HL-60 (cell line): Measurements from ENCODE around the gene PLCD4.

Source experiments
- DNase-seq, 2 experiments: peaks; one replicate each; pipeline ENCODE4 v3.0.0-alpha.2; 2010 to 2020; ENCODE audit warnings: low read depth in 1 of 2, low spot score in 1 of 2
- H3K27ac ChIP-seq: fragments of 250-450 bp; sonication (Bioruptor Pico); replicated peaks from 2 replicates; pipeline ENCODE4 v1.5.1; 2020; ENCODE audit warnings: mild to moderate bottlenecking, moderate library complexity
- H3K27me3 ChIP-seq: fragments of 250-450 bp; sonication (Bioruptor Pico); 2 replicates; pipeline ENCODE4 v1.5.1; 2021; ENCODE audit warnings: mild to moderate bottlenecking, moderate library complexity; ENCODE audit not compliant: insufficient read depth, poor library complexity, severe bottlenecking
- H3K4me3 ChIP-seq: replicated peaks from 2 replicates; pipeline ENCODE4 v1.5.1; 2011; ENCODE audit warnings: mild to moderate bottlenecking, control low read depth, low read length; ENCODE audit not compliant: insufficient read depth
- GABPA ChIP-seq: IDR thresholded peaks from 2 replicates; pipeline ENCODE4 v1.6.1; 2012; ENCODE audit warnings: low read depth
- POLR2AphosphoS5 ChIP-seq: IDR thresholded peaks from 2 replicates; pipeline ENCODE4 v1.6.1; 2012; ENCODE audit warnings: low read depth
- REST ChIP-seq: IDR thresholded peaks from 2 replicates; pipeline ENCODE4 v1.6.1; 2012; ENCODE audit warnings: low read depth; ENCODE audit not compliant: insufficient replicate concordance
- SPI1 ChIP-seq: IDR thresholded peaks from 2 replicates; pipeline ENCODE4 v1.6.1; 2012; ENCODE audit warnings: low read depth, mild to moderate bottlenecking, borderline replicate concordance
- TF ChIP-seq, protein P1 (sequence below): IDR thresholded peaks from one replicate; pipeline ENCODE4 v1.5.1; 2011; ENCODE audit warnings: low read length, control low read depth, inconsistent platforms; ENCODE audit not compliant: insufficient read depth

Gene PLCD4

GRCh38 chr2:218621007-218621406 lies 13.3 kb downstream of the PLCD4 start:
- TF ChIP-seq, protein P1, sequence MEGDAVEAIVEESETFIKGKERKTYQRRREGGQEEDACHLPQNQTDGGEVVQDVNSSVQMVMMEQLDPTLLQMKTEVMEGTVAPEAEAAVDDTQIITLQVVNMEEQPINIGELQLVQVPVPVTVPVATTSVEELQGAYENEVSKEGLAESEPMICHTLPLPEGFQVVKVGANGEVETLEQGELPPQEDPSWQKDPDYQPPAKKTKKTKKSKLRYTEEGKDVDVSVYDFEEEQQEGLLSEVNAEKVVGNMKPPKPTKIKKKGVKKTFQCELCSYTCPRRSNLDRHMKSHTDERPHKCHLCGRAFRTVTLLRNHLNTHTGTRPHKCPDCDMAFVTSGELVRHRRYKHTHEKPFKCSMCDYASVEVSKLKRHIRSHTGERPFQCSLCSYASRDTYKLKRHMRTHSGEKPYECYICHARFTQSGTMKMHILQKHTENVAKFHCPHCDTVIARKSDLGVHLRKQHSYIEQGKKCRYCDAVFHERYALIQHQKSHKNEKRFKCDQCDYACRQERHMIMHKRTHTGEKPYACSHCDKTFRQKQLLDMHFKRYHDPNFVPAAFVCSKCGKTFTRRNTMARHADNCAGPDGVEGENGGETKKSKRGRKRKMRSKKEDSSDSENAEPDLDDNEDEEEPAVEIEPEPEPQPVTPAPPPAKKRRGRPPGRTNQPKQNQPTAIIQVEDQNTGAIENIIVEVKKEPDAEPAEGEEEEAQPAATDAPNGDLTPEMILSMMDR, result no peak
- TF ChIP-seq SPI1 (no peak), GABPA (no peak), POLR2AphosphoS5 (no peak), REST (no peak)
- Histone ChIP-seq H3K27me3 (no peaks in the 10 kb centered on the region), H3K27ac (no peak overlapping the region), H3K4me3 (no peak overlapping the region)
- DNase-seq, result no peak

DNA sequence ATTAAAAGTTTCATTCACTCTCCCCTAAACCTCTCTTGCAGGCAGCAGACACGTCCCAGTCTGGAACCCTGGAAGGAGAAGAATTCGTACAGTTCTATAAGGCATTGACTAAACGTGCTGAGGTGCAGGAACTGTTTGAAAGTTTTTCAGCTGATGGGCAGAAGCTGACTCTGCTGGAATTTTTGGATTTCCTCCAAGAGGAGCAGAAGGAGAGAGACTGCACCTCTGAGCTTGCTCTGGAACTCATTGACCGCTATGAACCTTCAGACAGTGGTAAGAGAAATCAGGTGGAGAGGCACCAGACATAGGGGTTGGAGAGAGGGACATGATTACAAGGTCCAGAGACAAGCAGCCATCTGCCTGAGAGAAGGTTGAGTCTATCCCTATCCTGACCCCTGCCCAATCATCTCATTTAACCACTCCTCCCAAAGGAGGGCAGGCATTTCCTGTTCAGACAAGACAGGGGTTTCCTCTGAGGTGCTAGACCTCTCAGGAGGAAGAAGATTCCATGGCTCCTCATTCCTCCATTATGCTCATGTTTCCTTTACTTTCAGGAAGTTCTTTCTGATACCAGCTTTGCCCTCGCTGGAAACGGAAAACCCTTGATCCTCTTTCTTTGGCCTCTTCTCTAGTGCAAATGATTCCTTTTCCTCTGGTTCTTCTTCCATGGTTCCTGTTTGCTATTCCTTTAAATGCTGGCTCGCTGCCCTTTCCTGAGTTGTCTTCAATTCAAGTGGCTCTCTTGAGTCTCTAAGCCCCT lies 15.1 kb downstream of the PLCD4 start:
- H3K27ac ChIP-seq, result no peak overlapping the region
- DNase-seq, result no peak
- no peaks in the 10 kb centered on the region for H3K27me3 ChIP-seq
- no peak overlapping the region for H3K4me3 ChIP-seq
- TF ChIP-seq GABPA, result no peak
- TF ChIP-seq REST, result no peak
- TF ChIP-seq POLR2AphosphoS5, result no peak
- TF ChIP-seq, protein P1, result no peak
- no peak for TF ChIP-seq SPI1

- no peak for DNase-seq
- TF ChIP-seq SPI1 (no peak), GABPA (no peak), REST (no peak)
- TF ChIP-seq, protein P1, result no peak
These were observed 15.6 kb downstream of the PLCD4 start for GRCh38 chr2:218623366-218623705.

More at GRCh38 chr2:218623366-218623705, 15.6 kb downstream of the PLCD4 start:
- no peak overlapping the region for H3K4me3 ChIP-seq
- no peaks in the 10 kb centered on the region for H3K27me3 ChIP-seq
- no peak overlapping the region for H3K27ac ChIP-seq
